HG02642 (cell line): ENCODE measurements around the gene COG2.

ENCODE experiments used
- ATAC-seq: cut with Tn5 transposase; IDR thresholded peaks from one replicate; pipeline ENCODE4 v1.9.1; 2021; ENCODE audit warnings: mild to moderate bottlenecking; ENCODE audit not compliant: unreplicated experiment, poor library complexity

Gene COG2

GRCh38 chr1:230658691-230659090, 16.4 kb downstream of the COG2 start:
- no peak for ATAC-seq

GRCh38 chr1:230661976-230662375, 19.7 kb downstream of the COG2 start:
- no peak for ATAC-seq

- ATAC-seq = no peak
These were observed 25.9 kb downstream of the COG2 start for GRCh38 chr1:230668227-230668626.

- ATAC-seq = no peak
These were observed 27.3 kb downstream of the COG2 start for GRCh38 chr1:230669543-230669942.

- no peak for ATAC-seq
These were observed 32.3 kb downstream of the COG2 start for GRCh38 chr1:230674581-230674980.

- no peak for ATAC-seq
These were observed 34.9 kb downstream of the COG2 start for GRCh38 chr1:230677200-230677599.

GRCh38 chr1:230679192-230679591, 36.9 kb downstream of the COG2 start:
- no peak for ATAC-seq

- ATAC-seq = no peak
These were observed 37.5 kb downstream of the COG2 start for GRCh38 chr1:230679825-230680224.

- no peak for ATAC-seq
These were observed 38.2 kb downstream of the COG2 start for GRCh38 chr1:230680300-230681025.

- ATAC-seq = no peak
These were observed 39.3 kb downstream of the COG2 start for GRCh38 chr1:230681599-230681998.

- ATAC-seq = no peak
These were observed 40.0 kb downstream of the COG2 start for GRCh38 chr1:230682274-230682673.

GRCh38 chr1:230682882-230683610, 40.8 kb downstream of the COG2 start:
- ATAC-seq = no peak

- ATAC-seq = no peak
These were observed 41.9 kb downstream of the COG2 start for GRCh38 chr1:230684146-230684545.

GRCh38 chr1:230684998-230685397, 42.7 kb downstream of the COG2 start:
- ATAC-seq = no peak

GRCh38 chr1:230686747-230687146, 44.5 kb downstream of the COG2 start:
- no peak for ATAC-seq

GRCh38 chr1:230690101-230690500, 47.8 kb downstream of the COG2 start:
- ATAC-seq = no peak

GRCh38 chr1:230691615-230692014, 49.3 kb downstream of the COG2 start:
- no peak for ATAC-seq

- ATAC-seq = no peak
These were observed 50.9 kb downstream of the COG2 start for GRCh38 chr1:230693221-230693620.

- no peak for ATAC-seq
These were observed 51.5 kb downstream of the COG2 start for GRCh38 chr1:230693777-230694176.

GRCh38 chr1:230694464-230694863, 52.2 kb downstream of the COG2 start:
- no peak for ATAC-seq

- ATAC-seq = no peak
These were observed 52.7 kb downstream of the COG2 start for GRCh38 chr1:230694991-230695390.

- no peak for ATAC-seq
These were observed 53.9 kb downstream of the COG2 start for GRCh38 chr1:230696218-230696617.
